Mesothelial cell of epicardium (in vitro differentiated cells): ENCODE measurements around the gene PLA2G2C. TPM values are rescaled to one million over a fixed set of nuclear protein-coding genes. Genes with fewer than 3 reads are reported as not detected.
"Not testable (repeated sequence)": the region's sequence is repeated elsewhere in the genome, so short reads cannot be mapped to it uniquely, and the experiment has no call there.

Experiments used
- DNase-seq, 2 experiments: peaks; one replicate each; pipeline ENCODE4 v3.0.0; 2021; ENCODE audit warnings: low spot score in 2 of 2; ENCODE audit not compliant: unreplicated experiment in 2 of 2
- H3K27ac Mint-ChIP-seq: 2 replicates; pipeline ENCODE4 v1.8.0; 2021; ENCODE audit warnings: mixed read lengths
- H3K27me3 Mint-ChIP-seq: 2 replicates; pipeline ENCODE4 v1.8.0; 2021; ENCODE audit warnings: low read depth, mixed read lengths
- H3K36me3 Mint-ChIP-seq: 2 replicates; pipeline ENCODE4 v1.8.0; 2021; ENCODE audit warnings: mixed read lengths
- H3K4me1 Mint-ChIP-seq: 2 replicates; pipeline ENCODE4 v1.8.0; 2021; ENCODE audit warnings: mixed read lengths
- H3K4me3 Mint-ChIP-seq: 2 replicates; pipeline ENCODE4 v1.8.0; 2021; ENCODE audit warnings: mild to moderate bottlenecking, moderate library complexity, mixed read lengths
- H3K9me3 Mint-ChIP-seq: 2 replicates; pipeline ENCODE4 v1.8.0; 2021; ENCODE audit warnings: mixed read lengths
- total RNA-seq: library from RNA; stranded (reverse); gene quantifications from 3 replicates; pipeline ENCODE4 v1.2.1, GENCODE V29; 2021
- TF ChIP-seq, protein P1 (sequence below): fragments of 200-600 bp; sonication (generic); IDR thresholded peaks from one replicate; pipeline ENCODE4 v1.5.0; 2021; ENCODE audit warnings: antibody characterized with exemption; ENCODE audit not compliant: unreplicated experiment

Gene PLA2G2C
- total RNA-seq, 1 donor from 2014 or later: 0.40 TPM

DNA sequence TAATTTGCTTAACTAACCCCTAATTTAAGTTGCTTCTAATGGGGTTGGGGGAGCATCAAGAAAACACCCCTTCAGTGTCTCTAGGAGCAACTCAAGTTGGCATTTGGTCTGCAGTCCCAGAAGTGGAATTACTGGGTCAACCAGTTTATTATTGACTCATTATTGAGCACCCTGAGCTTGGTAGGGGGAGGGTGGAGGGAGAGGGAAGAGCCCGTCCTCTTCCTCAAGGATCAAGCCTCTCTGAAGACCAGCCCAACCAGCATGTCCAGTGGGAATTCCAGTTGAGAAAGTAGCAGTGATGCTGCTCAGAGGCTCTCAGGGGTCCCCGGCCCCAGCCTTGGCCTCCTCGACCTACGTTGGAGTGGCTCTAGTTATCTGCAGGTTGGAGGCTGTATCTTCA, 49.3 kb downstream of the PLA2G2C start:
- Mint-ChIP-seq H3K36me3 (no peaks in the 10 kb centered on the region), H3K4me3 (no peak overlapping the region), H3K4me1 (no peaks in the 10 kb centered on the region)

DNA sequence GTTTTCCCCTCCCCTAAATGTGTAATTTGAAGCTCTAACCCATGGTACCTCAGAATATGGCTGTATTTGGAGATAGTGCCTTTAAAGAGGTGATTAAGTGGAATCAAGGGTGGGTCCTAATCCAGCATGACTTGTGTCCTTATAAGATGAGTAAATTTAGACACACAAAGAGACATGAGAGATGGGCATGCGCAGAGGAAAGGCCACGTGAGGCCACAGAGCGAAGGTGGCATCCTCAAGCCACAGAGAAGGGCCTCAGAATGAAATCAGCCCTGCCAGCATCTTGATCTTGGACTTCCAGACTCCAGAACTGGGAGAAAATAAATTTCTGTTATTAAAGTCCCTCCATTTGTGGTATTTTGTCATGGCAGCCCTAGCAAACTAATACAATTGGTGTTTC, 50.1 kb downstream of the PLA2G2C start:
- Mint-ChIP-seq H3K4me1 (no peaks in the 10 kb centered on the region), H3K36me3 (no peaks in the 10 kb centered on the region), H3K27me3 (no peaks in the 10 kb centered on the region), H3K27ac (no peak overlapping the region), H3K4me3 (no peak overlapping the region), H3K9me3 (peaks cover 3% of the 10 kb centered on the region)
- DNase-seq: no peak
- TF ChIP-seq, protein P1, sequence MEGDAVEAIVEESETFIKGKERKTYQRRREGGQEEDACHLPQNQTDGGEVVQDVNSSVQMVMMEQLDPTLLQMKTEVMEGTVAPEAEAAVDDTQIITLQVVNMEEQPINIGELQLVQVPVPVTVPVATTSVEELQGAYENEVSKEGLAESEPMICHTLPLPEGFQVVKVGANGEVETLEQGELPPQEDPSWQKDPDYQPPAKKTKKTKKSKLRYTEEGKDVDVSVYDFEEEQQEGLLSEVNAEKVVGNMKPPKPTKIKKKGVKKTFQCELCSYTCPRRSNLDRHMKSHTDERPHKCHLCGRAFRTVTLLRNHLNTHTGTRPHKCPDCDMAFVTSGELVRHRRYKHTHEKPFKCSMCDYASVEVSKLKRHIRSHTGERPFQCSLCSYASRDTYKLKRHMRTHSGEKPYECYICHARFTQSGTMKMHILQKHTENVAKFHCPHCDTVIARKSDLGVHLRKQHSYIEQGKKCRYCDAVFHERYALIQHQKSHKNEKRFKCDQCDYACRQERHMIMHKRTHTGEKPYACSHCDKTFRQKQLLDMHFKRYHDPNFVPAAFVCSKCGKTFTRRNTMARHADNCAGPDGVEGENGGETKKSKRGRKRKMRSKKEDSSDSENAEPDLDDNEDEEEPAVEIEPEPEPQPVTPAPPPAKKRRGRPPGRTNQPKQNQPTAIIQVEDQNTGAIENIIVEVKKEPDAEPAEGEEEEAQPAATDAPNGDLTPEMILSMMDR: no peak

More for the DNA sequence above, 49.3 kb downstream of the PLA2G2C start:
- no peak overlapping the region for H3K27ac Mint-ChIP-seq
- H3K9me3 Mint-ChIP-seq: peaks cover 2% of the 10 kb centered on the region
- TF ChIP-seq, protein P1: no peak
- no peaks in the 10 kb centered on the region for H3K27me3 Mint-ChIP-seq
- DNase-seq: no peak

DNA sequence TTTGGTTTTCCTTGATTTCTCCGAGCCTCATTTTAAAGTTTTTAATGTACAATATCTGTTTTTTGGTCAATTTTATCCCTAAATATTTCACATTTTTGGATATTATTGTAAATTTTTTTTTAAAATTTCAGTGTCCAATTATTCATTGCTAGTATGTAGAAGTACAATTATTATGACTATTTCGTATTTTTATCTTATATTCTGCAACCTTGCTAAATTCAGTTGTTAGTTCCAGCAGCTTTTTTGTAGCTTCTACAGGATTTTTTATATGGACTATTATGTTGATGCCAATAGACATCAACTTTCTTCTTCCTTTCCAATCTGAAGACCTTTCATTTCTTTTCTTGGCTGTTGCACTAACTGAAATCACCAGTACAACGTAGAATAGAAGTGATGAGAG, 51.3 kb downstream of the PLA2G2C start:
- no peaks in the 10 kb centered on the region for H3K27me3 Mint-ChIP-seq
- DNase-seq: no peak
- no peak overlapping the region for H3K4me3 Mint-ChIP-seq
- peaks cover 6% of the 10 kb centered on the region for H3K9me3 Mint-ChIP-seq
- no peaks in the 10 kb centered on the region for H3K4me1 Mint-ChIP-seq
- TF ChIP-seq, protein P1: no peak
- no peaks in the 10 kb centered on the region for H3K36me3 Mint-ChIP-seq
- no peak overlapping the region for H3K27ac Mint-ChIP-seq

DNA sequence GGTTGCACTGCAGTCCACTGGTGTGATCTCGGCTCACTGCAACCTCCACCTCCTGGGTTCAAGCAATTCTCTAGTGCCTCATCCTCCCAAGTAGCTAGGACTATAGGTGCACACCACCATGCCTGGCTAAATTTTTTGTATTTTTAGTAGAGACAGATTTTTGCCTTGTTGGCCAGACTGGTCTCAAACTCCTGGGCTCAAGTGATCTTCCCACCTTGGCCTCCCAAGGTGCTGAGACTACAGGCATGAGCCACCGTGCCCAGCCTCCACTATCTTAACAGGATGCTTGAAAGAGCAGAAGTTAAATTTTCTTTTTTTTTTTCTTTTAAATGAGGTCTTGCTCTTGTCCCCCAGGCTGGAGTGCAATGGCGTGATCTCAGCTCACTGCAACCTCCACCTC, 55.8 kb downstream of the PLA2G2C start:
- not testable (repeated sequence) for H3K27ac Mint-ChIP-seq, H3K27me3 Mint-ChIP-seq, DNase-seq, H3K4me3 Mint-ChIP-seq, H3K36me3 Mint-ChIP-seq, H3K4me1 Mint-ChIP-seq
- peaks cover 14% of the 10 kb centered on the region for H3K9me3 Mint-ChIP-seq

DNA sequence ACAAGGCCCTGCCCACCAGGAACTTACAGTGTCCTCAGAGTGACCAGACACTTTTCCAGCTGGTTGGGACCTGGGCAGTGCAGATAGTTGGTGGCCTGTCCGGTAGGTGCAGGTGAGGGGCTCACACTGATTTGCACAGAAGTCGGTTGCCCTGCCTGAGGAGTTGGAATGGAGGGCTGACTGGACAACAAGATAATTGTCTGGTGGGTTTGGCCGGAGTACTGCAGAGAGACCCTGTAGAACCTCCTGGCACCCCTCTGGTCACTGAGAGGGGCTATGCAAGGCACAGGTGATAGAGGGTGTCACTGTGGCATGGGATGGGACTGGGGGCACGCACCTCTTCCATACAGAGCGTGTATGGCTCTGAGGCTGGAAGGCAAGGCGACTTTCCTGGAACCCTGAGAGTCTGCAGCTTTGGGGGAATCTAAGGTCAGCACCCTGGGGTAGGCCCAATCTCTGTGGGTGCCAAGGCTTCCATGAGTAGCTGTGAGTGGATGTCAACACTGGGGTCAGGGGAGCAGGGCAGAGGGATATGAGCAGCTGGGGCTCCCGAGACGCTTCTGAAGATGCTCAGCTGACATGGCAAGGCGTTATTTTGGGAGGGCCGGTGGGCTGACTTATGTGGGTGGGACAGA, 59.4 kb downstream of the PLA2G2C start:
- no peak overlapping the region for H3K27ac Mint-ChIP-seq
- H3K27me3 Mint-ChIP-seq: peaks cover 5% of the 10 kb centered on the region
- TF ChIP-seq, protein P1: no peak
- DNase-seq: no peak
- no peaks in the 10 kb centered on the region for H3K4me1 Mint-ChIP-seq
- peaks cover 11% of the 10 kb centered on the region for H3K9me3 Mint-ChIP-seq
- H3K36me3 Mint-ChIP-seq: no peaks in the 10 kb centered on the region
- H3K4me3 Mint-ChIP-seq: no peak overlapping the region

DNA sequence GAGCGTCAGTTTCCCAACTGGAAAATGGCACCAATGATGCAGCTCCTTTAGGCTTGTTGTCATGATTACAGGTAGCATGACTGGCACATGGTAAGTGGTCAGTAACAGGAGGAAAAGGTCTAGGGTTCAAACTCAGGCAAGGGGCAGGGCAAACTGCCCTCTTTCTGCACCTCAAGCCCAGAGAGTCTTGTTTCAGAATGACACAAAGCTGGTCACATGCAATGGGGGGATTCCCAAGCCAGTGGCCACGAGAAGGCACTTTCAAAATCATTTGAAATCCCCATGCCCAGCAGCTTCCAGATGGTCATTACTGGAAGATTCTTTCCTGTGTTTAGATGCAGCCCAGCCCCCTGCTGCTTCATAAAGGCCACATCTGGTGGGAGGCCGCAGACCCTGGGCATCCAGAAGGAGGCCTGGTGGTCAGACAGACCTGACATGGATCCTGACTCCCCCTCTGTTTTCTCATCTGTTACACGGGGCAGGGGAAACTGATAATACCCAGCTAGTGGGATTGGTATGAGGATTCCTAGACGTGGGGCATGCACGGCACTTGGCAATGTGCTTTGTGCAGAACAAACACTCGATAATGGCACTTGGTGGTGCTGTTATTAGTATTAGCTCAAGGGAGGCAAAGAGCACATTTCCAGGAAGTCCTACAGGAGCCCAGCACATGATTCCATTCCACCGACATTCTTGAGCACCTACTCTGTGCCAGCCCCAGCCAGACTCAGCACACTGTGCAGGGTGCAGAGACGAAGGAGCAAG, 60.1 kb downstream of the PLA2G2C start:
- no peak overlapping the region for H3K27ac Mint-ChIP-seq
- peaks cover 12% of the 10 kb centered on the region for H3K27me3 Mint-ChIP-seq
- TF ChIP-seq, protein P1: no peak
- no peaks in the 10 kb centered on the region for H3K36me3 Mint-ChIP-seq
- DNase-seq: no peak
- H3K4me3 Mint-ChIP-seq: no peak overlapping the region
- no peaks in the 10 kb centered on the region for H3K4me1 Mint-ChIP-seq
- peaks cover 11% of the 10 kb centered on the region for H3K9me3 Mint-ChIP-seq
